T-helper 1 cell treated with Interleukin-12 subunit alpha and Interleukin-12 subunit beta and Interleukin-4 antibody, amounts not matched to agents 30 ng/mL and 1 ng/mL, for 36 hours (primary cell): ENCODE results near the gene SCAF11. TPM values are rescaled to one million over a fixed set of nuclear protein-coding genes. Genes with fewer than 3 reads are reported as not detected.
"Not testable (repeated sequence)": the region's sequence is repeated elsewhere in the genome, so short reads cannot be mapped to it uniquely, and the experiment has no call there.

Experiments
- intact Hi-C: fragments of 100-400 bp; cut with micrococcal nuclease; formaldehyde crosslinking; loops from one replicate; pipeline ENCODE4 v1.15.1; 2024
- total RNA-seq: library from RNA; stranded (reverse); gene quantifications from 2 replicates; pipeline ENCODE4 v1.2.3, GENCODE V29; 2022

Gene SCAF11, protein sequence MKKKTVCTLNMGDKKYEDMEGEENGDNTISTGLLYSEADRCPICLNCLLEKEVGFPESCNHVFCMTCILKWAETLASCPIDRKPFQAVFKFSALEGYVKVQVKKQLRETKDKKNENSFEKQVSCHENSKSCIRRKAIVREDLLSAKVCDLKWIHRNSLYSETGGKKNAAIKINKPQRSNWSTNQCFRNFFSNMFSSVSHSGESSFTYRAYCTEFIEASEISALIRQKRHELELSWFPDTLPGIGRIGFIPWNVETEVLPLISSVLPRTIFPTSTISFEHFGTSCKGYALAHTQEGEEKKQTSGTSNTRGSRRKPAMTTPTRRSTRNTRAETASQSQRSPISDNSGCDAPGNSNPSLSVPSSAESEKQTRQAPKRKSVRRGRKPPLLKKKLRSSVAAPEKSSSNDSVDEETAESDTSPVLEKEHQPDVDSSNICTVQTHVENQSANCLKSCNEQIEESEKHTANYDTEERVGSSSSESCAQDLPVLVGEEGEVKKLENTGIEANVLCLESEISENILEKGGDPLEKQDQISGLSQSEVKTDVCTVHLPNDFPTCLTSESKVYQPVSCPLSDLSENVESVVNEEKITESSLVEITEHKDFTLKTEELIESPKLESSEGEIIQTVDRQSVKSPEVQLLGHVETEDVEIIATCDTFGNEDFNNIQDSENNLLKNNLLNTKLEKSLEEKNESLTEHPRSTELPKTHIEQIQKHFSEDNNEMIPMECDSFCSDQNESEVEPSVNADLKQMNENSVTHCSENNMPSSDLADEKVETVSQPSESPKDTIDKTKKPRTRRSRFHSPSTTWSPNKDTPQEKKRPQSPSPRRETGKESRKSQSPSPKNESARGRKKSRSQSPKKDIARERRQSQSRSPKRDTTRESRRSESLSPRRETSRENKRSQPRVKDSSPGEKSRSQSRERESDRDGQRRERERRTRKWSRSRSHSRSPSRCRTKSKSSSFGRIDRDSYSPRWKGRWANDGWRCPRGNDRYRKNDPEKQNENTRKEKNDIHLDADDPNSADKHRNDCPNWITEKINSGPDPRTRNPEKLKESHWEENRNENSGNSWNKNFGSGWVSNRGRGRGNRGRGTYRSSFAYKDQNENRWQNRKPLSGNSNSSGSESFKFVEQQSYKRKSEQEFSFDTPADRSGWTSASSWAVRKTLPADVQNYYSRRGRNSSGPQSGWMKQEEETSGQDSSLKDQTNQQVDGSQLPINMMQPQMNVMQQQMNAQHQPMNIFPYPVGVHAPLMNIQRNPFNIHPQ (N-terminal part only)
- 142 and 164 TPM in 2 replicates for total RNA-seq

DNA sequence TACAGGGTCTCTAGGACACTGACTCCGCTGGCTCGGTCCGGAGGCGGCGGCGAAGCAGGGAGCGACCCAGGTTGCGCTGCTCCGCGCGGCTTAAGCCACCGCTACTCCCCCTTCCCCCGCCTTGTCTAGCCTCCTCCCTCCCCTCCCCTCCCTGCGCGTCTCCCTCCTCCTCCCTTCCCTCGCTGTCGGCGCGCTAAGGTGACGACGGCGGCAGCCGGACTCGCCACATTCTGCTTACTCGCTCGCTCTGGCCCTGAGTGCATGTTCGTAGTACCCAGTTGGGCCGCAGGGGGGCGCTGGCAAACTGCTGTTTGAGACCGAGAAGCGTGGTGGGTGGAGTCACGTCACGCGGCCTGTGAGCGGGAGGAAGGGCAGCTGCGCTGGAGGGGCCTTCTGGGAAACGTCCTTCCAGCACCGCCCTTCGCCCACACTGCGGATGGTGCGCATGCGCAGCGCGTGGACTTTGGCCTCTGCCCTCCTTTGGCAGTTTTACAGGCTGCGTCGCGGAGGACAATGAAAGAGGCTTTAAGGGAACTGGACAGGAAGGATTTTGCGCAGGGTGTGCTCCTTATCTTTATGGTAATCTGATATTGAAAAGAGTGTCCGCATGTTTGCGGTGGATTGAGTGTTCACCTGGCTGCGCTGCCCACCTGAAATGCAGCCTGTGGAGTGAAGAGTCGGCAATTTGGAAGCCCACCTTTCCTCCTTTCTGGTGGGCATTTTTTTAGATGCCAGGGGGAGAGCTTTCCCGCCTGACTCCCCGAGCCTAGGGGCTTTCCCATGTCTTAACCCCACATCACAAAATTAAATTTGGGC is at the start of gene SCAF11:
Gene SCAF11, minus strand, starts transcription at position 107 of the 816 bp plus-strand sequence. CDS start 26,407 bp downstream, outside the sequence.
- intact Hi-C loops: loop anchor here (1.0 to 10.0 kb wide), 21 partner anchors 112 to 1897 kb away; partner anchors contain the start of genes HDAC7, RPAP3 and SLC38A1

GRCh38 chr12:46037066-46037465 is 46.7 kb upstream of the SCAF11 start:
- intact Hi-C loops: not testable (repeated sequence)

DNA sequence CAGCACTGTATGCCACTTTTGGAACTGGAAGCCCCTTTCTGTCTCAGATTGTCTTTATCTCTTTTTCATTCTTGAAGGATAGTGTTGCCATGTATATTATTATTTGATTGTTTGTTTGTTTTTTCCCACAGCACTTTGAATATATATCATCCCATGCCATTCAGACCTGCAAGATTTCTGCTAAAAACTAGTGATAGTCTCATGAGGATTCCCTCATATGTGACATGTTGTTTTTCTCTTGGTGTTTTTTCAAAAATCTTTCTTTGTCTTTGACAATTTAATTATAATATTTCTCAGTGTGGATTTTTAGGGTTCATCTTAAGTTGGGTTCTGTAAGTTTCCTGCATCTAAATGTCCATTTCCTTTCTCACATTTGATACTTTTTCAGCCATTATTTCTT is 36.8 kb upstream of the SCAF11 start:
- intact Hi-C loops: no loop called here

DNA sequence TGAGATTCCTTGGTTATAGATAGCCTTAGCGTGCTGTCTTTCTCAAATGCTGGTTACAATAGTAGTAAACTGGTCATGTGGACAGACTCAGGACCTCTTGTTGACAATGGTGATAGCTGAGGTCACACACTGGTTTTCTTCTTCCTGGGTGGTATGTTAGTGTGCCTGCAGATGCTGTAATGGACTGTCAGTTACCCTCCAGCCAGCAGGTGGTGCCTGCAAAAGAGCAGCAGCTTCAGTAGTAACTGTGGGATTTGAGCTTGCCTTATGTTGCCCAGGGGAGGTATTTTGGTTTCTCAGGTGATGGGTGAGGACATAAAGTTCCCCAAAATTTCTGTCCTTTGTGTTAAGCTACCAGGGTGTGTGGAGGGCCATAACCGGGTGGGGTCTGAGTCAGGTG is 33.7 kb upstream of the SCAF11 start:
- intact Hi-C loops: no loop called here

DNA sequence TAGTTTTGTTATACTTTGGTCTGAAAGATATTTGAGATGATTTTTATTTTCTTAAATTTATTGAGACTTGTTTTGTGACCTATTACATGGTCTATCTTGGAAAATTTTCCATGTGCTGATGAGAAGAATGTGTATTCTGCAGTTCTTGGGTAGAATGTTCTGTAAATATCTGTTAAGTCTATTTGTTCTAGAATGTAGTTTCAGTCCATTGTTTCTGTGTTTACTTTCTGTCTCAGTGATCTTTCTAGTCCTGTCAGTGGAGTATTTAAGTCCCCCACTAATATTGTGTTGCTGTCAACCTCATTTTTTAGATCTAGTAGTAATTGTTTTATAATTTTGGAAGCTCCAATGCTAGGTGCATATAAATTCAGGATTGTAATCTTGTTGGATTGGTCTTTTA is 30.4 kb upstream of the SCAF11 start:
- intact Hi-C loops: no loop called here

DNA sequence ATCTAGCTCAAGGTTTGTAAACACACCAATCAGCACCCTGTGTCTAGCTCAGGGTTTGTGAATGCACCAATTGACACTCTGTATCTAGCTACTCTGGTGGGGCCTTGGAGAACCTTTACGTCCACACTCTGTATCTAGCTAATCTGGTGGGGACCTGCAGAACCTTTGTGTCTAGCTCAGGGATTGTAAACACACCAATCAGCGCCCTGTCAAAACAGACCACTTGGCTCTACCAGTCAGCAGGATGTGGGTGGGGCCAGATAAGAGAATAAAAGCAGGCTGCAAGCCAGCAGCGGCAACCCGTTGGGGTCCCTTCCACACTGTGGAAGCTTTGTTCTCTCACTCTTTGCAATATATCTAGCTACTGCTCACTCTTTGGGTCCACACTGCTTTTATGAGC is 28.3 kb upstream of the SCAF11 start:
- intact Hi-C loops: not testable (repeated sequence)

DNA sequence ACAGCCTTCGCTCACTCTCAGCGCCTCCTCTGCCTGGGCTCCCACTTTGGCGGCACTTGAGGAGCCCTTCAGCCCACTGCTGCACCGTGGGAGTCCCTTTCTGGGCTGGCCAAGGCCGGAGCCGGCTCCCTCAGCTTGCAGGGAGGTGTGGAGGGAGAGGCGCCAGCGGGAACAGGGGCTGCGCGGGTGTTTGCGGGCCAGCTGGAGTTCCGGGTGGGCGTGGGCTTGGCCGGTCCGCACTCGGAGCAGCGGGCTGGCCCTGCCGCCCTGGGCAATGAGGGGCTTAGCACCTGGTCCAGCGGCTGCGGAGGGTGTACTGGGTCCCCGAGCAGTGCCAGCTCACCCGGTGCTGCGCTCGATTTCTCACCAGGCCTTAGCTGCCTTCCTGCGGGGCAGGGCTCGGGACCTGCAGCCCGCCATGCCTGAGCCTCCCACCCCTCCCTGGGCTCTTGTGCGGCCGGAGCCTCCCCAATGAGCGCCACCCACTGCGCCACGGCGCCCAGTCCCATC is 27.5 kb upstream of the SCAF11 start:
- intact Hi-C loops: not testable (repeated sequence)

DNA sequence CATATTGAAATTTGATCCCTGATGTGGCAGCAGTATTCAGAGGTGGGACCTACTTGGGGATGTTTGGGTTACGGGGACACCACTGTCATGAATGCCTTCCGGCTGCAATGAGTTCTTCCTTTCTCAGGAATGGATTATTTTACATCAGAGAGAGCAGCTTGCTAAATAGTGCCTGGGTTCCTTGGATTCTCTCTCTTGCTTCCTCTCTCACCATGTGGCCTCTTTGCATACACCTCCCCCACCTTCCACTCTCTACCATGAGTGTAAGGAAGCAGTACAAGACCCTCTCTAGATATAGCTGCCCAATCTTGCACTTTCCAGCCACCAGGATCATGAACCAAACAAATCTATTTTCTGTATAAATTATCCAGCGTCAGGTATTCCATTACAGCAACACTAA is 15.4 kb upstream of the SCAF11 start:
- intact Hi-C loops: loop anchor here (1.0 to 5.0 kb wide), 4 partner anchors 14 to 836 kb away; no protein-coding TSS in a partner anchor

DNA sequence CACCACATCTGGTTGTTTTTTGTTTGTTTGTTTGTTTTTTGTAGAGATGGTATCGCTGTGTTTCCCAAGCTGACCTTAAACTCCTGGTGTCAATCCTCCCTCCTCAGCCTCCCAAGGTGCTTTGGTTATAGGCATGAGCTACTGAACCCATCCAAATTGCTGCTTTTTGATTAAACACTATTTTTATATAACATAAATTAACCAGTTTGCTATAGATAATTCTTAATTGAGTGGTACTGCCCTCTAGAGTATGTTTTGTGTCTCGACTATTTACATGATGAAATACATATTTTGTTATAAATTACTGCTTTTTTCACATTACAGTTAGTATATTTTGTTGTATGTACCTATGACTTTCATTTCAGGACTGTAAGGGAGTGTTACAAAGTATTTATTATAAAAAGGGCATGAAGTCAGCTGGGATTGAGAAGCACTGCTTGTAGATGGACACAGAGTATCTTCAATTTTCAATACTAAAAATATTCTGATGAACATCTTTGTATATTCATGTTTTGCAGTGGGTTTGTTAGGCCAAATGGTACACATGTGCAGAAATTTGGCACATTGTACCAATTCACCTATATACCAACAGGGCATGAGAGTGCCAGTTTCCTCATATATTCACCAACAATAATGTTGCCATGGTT is 14.9 kb upstream of the SCAF11 start:
- intact Hi-C loops: loop anchor here (1.0 to 5.0 kb wide), 4 partner anchors 13 to 835 kb away; no protein-coding TSS in a partner anchor

DNA sequence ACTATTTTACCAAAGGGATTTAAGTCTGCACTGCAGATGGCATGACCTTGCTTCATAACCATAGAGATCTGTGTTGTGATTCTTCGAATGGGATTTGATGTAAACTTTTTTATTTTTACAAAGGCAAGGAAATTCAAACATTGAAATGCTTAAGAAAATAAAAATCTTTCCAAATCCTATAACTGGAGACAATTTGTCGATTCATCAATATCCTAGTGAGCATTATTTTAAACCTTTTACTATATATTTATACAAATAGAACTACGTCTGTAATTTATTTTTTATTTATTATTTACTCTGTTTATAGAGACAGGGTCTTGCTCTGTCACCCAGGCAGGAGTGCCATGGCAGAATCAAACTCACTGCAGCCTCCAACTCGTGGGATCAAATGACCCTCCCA is 14.3 kb upstream of the SCAF11 start:
- intact Hi-C loops: loop anchor here (1.0 to 5.0 kb wide), 4 partner anchors 12 to 834 kb away; no protein-coding TSS in a partner anchor

DNA sequence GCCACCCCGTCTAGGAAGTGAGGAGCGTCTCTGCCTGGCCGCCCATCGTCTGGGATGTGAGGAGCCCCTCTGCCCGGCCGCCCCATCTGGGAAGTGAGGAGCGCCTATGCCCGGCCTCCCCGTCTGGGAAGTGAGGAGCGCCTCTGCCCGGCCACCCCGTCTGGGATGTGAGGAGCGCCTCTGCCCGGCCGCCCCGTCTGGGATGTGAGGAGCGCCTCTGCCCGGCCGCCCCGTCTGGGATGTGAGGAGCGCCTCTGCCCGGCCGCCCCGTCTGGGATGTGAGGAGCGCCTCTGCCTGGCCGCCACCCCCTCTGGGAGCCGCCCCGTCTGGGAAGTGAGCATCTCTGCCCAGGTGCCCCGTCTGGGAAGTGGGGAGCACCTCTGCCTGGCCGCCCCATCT is 9.7 kb upstream of the SCAF11 start:
- intact Hi-C loops: not testable (repeated sequence)

DNA sequence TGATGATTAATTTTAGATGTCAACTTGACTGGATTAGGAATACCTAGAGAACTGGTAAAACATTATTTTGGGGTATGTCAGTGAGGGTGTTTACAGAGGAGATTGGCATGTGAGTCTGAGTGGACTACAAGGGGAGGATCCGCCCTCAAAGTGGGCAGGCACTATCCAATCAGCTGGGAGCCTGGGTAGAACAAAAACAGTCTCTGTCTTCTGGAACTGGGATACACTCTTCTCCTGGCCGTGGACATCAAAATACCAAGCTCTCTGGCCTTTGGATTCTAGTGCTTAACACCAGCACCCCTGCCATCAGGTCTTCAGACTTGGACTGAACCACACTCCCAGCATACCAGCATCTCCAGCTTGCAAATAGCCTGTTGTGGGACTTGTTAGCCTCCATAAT is 4.4 kb upstream of the SCAF11 start:
- intact Hi-C loops: loop anchor here (5.0 to 10.0 kb wide), 6 partner anchors 528 to 1893 kb away; partner anchors contain the start of gene HDAC7

GRCh38 chr12:45991284-45992249 is 1.2 kb upstream of the SCAF11 start:
- intact Hi-C loops: loop anchor here (1.0 to 10.0 kb wide), 12 partner anchors 14 to 1896 kb away; partner anchors contain the start of gene HDAC7

- intact Hi-C loops: loop anchor here (1.0 to 10.0 kb wide), 21 partner anchors 111 to 1897 kb away; partner anchors contain the start of genes HDAC7, RPAP3 and SLC38A1
Measured at GRCh38 chr12:45989721-45990467, 480 bp downstream of the SCAF11 start.

DNA sequence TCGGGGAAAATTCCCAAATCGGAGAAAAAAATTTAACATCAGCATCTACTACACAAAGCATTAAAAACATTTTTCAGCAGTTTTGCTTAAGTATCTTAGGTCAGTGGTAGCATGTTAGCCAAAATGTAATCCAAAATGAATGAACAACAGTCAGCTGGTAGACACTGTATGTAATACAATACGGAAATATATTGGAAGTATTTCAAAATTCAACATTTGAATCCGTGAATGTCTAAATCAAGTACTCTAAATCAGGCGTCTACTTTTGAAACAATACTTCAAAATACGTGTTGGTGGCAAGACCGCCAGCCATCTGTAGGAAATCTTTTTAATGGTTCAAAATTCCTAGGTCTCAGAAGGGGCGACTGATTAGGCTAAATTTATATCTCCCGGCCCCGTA is 1.1 kb downstream of the SCAF11 start:
- intact Hi-C loops: no loop called here

- intact Hi-C loops: no loop called here
Measured at GRCh38 chr12:45988264-45988663, 2.1 kb downstream of the SCAF11 start.

DNA sequence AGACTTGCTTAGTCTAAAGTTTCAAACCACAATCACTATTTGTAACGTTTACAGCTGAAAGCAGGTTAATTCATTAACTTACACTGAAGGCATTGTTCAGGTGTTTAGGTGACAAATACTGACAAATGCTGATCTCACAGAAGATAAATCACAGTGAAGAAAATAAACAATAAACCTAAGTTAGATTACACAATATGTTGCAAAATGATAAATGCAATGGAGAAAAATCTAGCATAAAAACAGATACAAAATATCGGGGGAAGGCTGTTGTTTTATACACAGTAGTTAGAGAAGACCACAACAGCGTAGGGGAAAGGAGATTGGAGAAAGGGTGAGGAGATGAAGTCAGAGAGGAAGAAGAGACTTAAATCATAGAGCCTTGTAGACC is 3.0 kb downstream of the SCAF11 start:
- intact Hi-C loops: no loop called here
